Esophagus squamous epithelium (tissue), 4 donors: ENCODE results near the gene CHD1L.

Source experiments
- CTCF ChIP-seq, 6 experiments: fragments of 450-650 bp in 4 of 6; fragments of 200-600 bp in 2 of 6; sonication (generic) in 2 of 6; IDR thresholded peaks; one replicate each; pipeline ENCODE4 v1.5.1; 2016 to 2019; ENCODE audit warnings: antibody characterized with exemption in 6 of 6, mild to moderate bottlenecking in 4 of 6, moderate library complexity in 4 of 6
- POLR2A ChIP-seq, 4 donors: fragments of 450-650 bp; IDR thresholded peaks; one replicate each; pipeline ENCODE4 v1.6.1; 2017; ENCODE audit warnings: antibody characterized with exemption in 4 of 4, mild to moderate bottlenecking in 4 of 4, moderate library complexity in 3 of 4

- TF ChIP-seq CTCF (IDR thresholded peaks at IDR 0.05), result no peak
- no peak for TF ChIP-seq POLR2A (IDR thresholded peaks at IDR 0.05)
Observed at GRCh38 chr1:147267711-147268110, 25.2 kb downstream of the CHD1L start.
